ENCODE results near the gene FXYD2. TPM values are rescaled to one million over a fixed set of nuclear protein-coding genes. Genes with fewer than 3 reads are reported as not detected.

FXYD2 gene
- total RNA-seq, 6 experiments from 2014 or later: 9.3 to 13.7 (median 11.4) TPM

- no peaks in the 10 kb centered on the region for H3K9me3 ChIP-seq
- WGBS (ENCODE audit: insufficient coverage, low coverage, low lambda C conversion rate, missing lambda C conversion rate): no CpG with 5 or more reads among the region's 35 CpGs
- H3K4me3 ChIP-seq: no peak overlapping the region
- peaks cover 0 to 15% (median 0%) of the 10 kb centered on the region in 4 donors for H3K4me1 ChIP-seq
- no peak for DNase-seq
- no peaks in the 10 kb centered on the region for H3K36me3 ChIP-seq
- intact Hi-C loops (cut with DNase I): loop anchor here in 1 of 2 donors (10.0 kb wide), 1 partner anchor 372 kb away; no protein-coding TSS in a partner anchor
- peaks cover 0 to 16% of the 10 kb centered on the region in 2 donors for H3K27me3 ChIP-seq
- ATAC-seq: no peak
- no peak overlapping the region for H3K27ac ChIP-seq
- TF ChIP-seq CTCF (IDR thresholded peaks at IDR 0.05) (no peak), POLR2A (IDR thresholded peaks at IDR 0.05) (no peak)
Observed at GRCh38 chr11:117796456-117796871, 28.1 kb downstream of the FXYD2 start.

GRCh38 chr11:117795638-117796455, 28.7 kb downstream of the FXYD2 start:
- Histone ChIP-seq H3K27ac (no peak overlapping the region), H3K27me3 (peaks cover 0 to 16% of the 10 kb centered on the region in 2 donors), H3K9me3 (no peaks in the 10 kb centered on the region), H3K4me3 (no peak overlapping the region), H3K4me1 (peaks cover 0 to 15% (median 0%) of the 10 kb centered on the region in 4 donors), H3K36me3 (no peaks in the 10 kb centered on the region)
- WGBS (ENCODE audit: insufficient coverage, low coverage, low lambda C conversion rate, missing lambda C conversion rate): 13% methylated on average over 12 of the region's 53 CpGs
- TF ChIP-seq POLR2A (IDR thresholded peaks at IDR 0.05) (no peak), CTCF (IDR thresholded peaks at IDR 0.05) (no peak)
- intact Hi-C loops (cut with DNase I): loop anchor here in 1 of 2 donors (10.0 kb wide), 1 partner anchor 371 kb away; no protein-coding TSS in a partner anchor
- ATAC-seq: no peak
- DNase-seq: no peak

GRCh38 chr11:117794772-117795629, 29.5 kb downstream of the FXYD2 start:
- intact Hi-C loops (cut with DNase I): loop anchor here in 1 of 2 donors (10.0 kb wide), 1 partner anchor 370 kb away; no protein-coding TSS in a partner anchor
- DNase-seq: no peak

More at GRCh38 chr11:117794772-117795629, 29.5 kb downstream of the FXYD2 start:
- Histone ChIP-seq H3K27ac (no peak overlapping the region), H3K9me3 (no peaks in the 10 kb centered on the region), H3K4me3 (no peak overlapping the region), H3K36me3 (no peaks in the 10 kb centered on the region), H3K4me1 (peaks cover 0 to 15% (median 0%) of the 10 kb centered on the region in 4 donors), H3K27me3 (peaks cover 0 to 16% of the 10 kb centered on the region in 2 donors)
- TF ChIP-seq CTCF (IDR thresholded peaks at IDR 0.05) (no peak), POLR2A (IDR thresholded peaks at IDR 0.05) (no peak)
- 36% methylated on average over 19 of the region's 29 CpGs for WGBS (ENCODE audit: insufficient coverage, low coverage, low lambda C conversion rate, missing lambda C conversion rate)
- no peak for ATAC-seq

All from right lobe of liver (tissue), 6 donors.